PC-9 (cell line): ENCODE results near the gene CTNND1. TPM values are rescaled to one million over a fixed set of nuclear protein-coding genes. Genes with fewer than 3 reads are reported as not detected.

Experiments used
- BruUV-seq: library from RNA; stranded (reverse); fragments of 400-500 nt; replicated peaks from 2 replicates; lab custom pipeline; 2021; lab: Mats Ljungman, UMichigan
- CTCF ChIA-PET: fragments of 300-600 bp; sonication (Branson Sonifier 250); formaldehyde crosslinking; loops from one replicate; lab custom pipeline; 2022; ENCODE audit warnings: antibody characterized with exemption; lab: Charles Lee
- POLR2A ChIA-PET: fragments of 300-600 bp; sonication (Branson Sonifier 250); formaldehyde crosslinking; loops from one replicate; lab custom pipeline; 2022; ENCODE audit warnings: antibody characterized with exemption; ENCODE audit not compliant: unreplicated experiment; lab: Charles Lee
- DNase-seq, 2 experiments: peaks; one replicate each; pipeline versions ENCODE4 v3.0.0 to v3.0.0-alpha.2; 2015 to 2022; ENCODE audit warnings: mixed read lengths in 1 of 2
- H2AFZ ChIP-seq: fragments of 200-600 bp; sonication (generic); 2 replicates; pipeline ENCODE4 v1.8.1; 2017; ENCODE audit warnings: antibody characterized with exemption
- H3F3A ChIP-seq: fragments of 200-600 bp; sonication (generic); 2 replicates; pipeline ENCODE4 v1.8.1; 2017; ENCODE audit warnings: antibody characterized with exemption, mild to moderate bottlenecking, low read depth; ENCODE audit not compliant: insufficient read depth
- H3K27ac ChIP-seq: fragments of 200-600 bp; sonication (generic); 2 replicates; pipeline ENCODE4 v1.6.1; 2016; ENCODE audit warnings: mixed run types
- H3K27me3 ChIP-seq: fragments of 200-600 bp; sonication (generic); 2 replicates; pipeline ENCODE4 v1.6.1; 2016; ENCODE audit warnings: low read depth, mixed run types; ENCODE audit not compliant: insufficient read depth
- H3K36me3 ChIP-seq: fragments of 200-600 bp; sonication (generic); 2 replicates; pipeline ENCODE4 v1.6.1; 2016; ENCODE audit warnings: low read depth, mixed run types
- H3K4me1 ChIP-seq: fragments of 200-600 bp; sonication (generic); replicated peaks from 2 replicates; pipeline ENCODE4 v1.6.1; 2016; ENCODE audit warnings: mixed run types; ENCODE audit not compliant: insufficient read depth
- H3K4me2 ChIP-seq: fragments of 200-600 bp; sonication (generic); 2 replicates; pipeline ENCODE4 v1.6.1; 2017; ENCODE audit warnings: mixed run types
- H3K4me3 ChIP-seq: fragments of 200-600 bp; sonication (generic); 2 replicates; pipeline ENCODE4 v1.6.1; 2016; ENCODE audit warnings: mixed run types
- H3K79me2 ChIP-seq: fragments of 200-600 bp; sonication (generic); 2 replicates; pipeline ENCODE4 v1.6.1; 2017; ENCODE audit warnings: low read depth, mixed run types
- H3K9me2 ChIP-seq: fragments of 200-600 bp; sonication (generic); 2 replicates; pipeline ENCODE4 v1.8.1; 2017; ENCODE audit warnings: mild to moderate bottlenecking; ENCODE audit not compliant: insufficient read depth
- H3K9me3 ChIP-seq: fragments of 200-600 bp; sonication (generic); 2 replicates; pipeline ENCODE4 v1.8.1; 2016; ENCODE audit warnings: low read depth; ENCODE audit not compliant: insufficient read depth
- H4K20me1 ChIP-seq: fragments of 200-600 bp; sonication (generic); 2 replicates; pipeline ENCODE4 v1.8.1; 2017; ENCODE audit not compliant: insufficient read depth
- CTCF ChIP-seq: fragments of 200-600 bp; sonication (generic); conservative IDR thresholded peaks from 2 replicates; pipeline ENCODE4 v1.6.1; 2017; ENCODE audit warnings: mixed run types, antibody characterized with exemption, mild to moderate bottlenecking, moderate library complexity
- EZH2 ChIP-seq: fragments of 200-600 bp; sonication (generic); IDR thresholded peaks from 2 replicates; pipeline ENCODE4 v1.8.0; 2017; ENCODE audit warnings: antibody characterized with exemption, low read depth
- intact Hi-C: fragments of 100-400 bp; cut with micrococcal nuclease; formaldehyde crosslinking; loops from one replicate; pipeline ENCODE4 v1.10.0; 2022; ENCODE audit not compliant: unreplicated experiment
- total RNA-seq: library from RNA; stranded (reverse); gene quantifications from 2 replicates; pipeline ENCODE4 v1.2.3, GENCODE V29; 2021

Gene CTNND1
- total RNA-seq, 1 experiment from 2014 or later = 340 TPM

GRCh38 chr11:57758174-57758573 lies 3.4 kb upstream of the CTNND1 start:
- Histone ChIP-seq H3K4me1 (0 out of 2 replicates have a peak, but pooled peaks cover 4% of the 10 kb centered on the region), H3F3A (peaks cover 22% of the 10 kb centered on the region), H4K20me1 (peaks cover 7% of the 10 kb centered on the region; the same call in 1 of the 2 replicates), H3K36me3 (0 out of 2 replicates have a peak, but pooled peaks cover 4% of the 10 kb centered on the region), H3K4me3 (no peak overlapping the region), H3K79me2 (peaks cover 15% of the 10 kb centered on the region), H3K9me2 (no peaks in the 10 kb centered on the region), H3K27ac (no peak overlapping the region), H3K9me3 (no peaks in the 10 kb centered on the region), H3K4me2 (no peak overlapping the region), H2AFZ (no peak overlapping the region), H3K27me3 (no peaks in the 10 kb centered on the region)
- DNase-seq = no peak
- intact Hi-C loops = no loop called here
- ChIA-PET POLR2A (no interaction called here), CTCF (interaction anchor here (0.5 kb wide), 1 partner anchor 40 kb away, joined by 5 read pairs; no protein-coding TSS in a partner anchor)
- TF ChIP-seq EZH2 (no peak), CTCF (no peak)
- no TSS peak for BruUV-seq

GRCh38 chr11:57762235-57762861 lies 746 bp downstream of the CTNND1 start:
- peaks cover 42% of the 10 kb centered on the region for H4K20me1 ChIP-seq
- no peaks in the 10 kb centered on the region for H3K9me3 ChIP-seq
- POLR2A ChIA-PET = interaction anchor here (0.6 to 1.9 kb wide), 4 partner anchors 16 to 50 kb away, joined by 3 to 38 read pairs (median 9); partner anchors contain the start of gene MED19
- intact Hi-C loops = loop anchor here (2.0 kb wide), 1 partner anchor 22 kb away; the partner anchor contains the start of gene SELENOH
- no peaks in the 10 kb centered on the region for H3K27me3 ChIP-seq
- H2AFZ ChIP-seq = no peak overlapping the region
- DNase-seq = no peak
- peak overlapping the region; percentile 98 for H3K27ac ChIP-seq
- CTCF ChIA-PET = interaction anchor here (0.6 to 4.0 kb wide), 5 partner anchors 10 to 38 kb away, joined by 3 to 38 read pairs (median 6); partner anchors contain the start of gene BTBD18
- peaks cover 38% of the 10 kb centered on the region for H3K4me1 ChIP-seq
- TF ChIP-seq EZH2 (no peak), CTCF (no peak; the same call in 1 of the 2 replicates)
- H3K36me3 ChIP-seq = peaks cover 23% of the 10 kb centered on the region
- H3K9me2 ChIP-seq = no peaks in the 10 kb centered on the region
- peaks cover 57% of the 10 kb centered on the region for H3K79me2 ChIP-seq
- peak overlapping the region; percentile 87 for H3K4me2 ChIP-seq
- H3F3A ChIP-seq = peaks cover 22% of the 10 kb centered on the region
- BruUV-seq = TSS peak; percentile 57
- peak overlapping the region; percentile 100 for H3K4me3 ChIP-seq

GRCh38 chr11:57763568-57763967 lies 2.0 kb downstream of the CTNND1 start:
- Histone ChIP-seq H3K9me3 (no peaks in the 10 kb centered on the region), H3K4me1 (peaks cover 46% of the 10 kb centered on the region), H2AFZ (no peak overlapping the region), H3K4me2 (peak overlapping the region; percentile 87), H3K9me2 (no peaks in the 10 kb centered on the region), H3K27me3 (no peaks in the 10 kb centered on the region), H3K4me3 (peak overlapping the region; percentile 100), H3K27ac (peak overlapping the region; percentile 98), H3F3A (peaks cover 20% of the 10 kb centered on the region), H3K79me2 (peaks cover 69% of the 10 kb centered on the region), H4K20me1 (peaks cover 51% of the 10 kb centered on the region), H3K36me3 (peaks cover 25% of the 10 kb centered on the region)
- intact Hi-C loops = loop anchor here (2.0 kb wide), 1 partner anchor 23 kb away; the partner anchor contains the start of gene SELENOH
- no TSS peak for BruUV-seq
- ChIA-PET POLR2A (interaction anchor here (0.7 to 1.9 kb wide), 3 partner anchors 10 to 52 kb away, joined by 4 to 38 read pairs (median 9); partner anchors contain the start of gene MED19), CTCF (interaction anchor here (0.6 to 4.0 kb wide), 6 partner anchors 9 to 37 kb away, joined by 3 to 38 read pairs (median 8); partner anchors contain the start of gene BTBD18)
- no peak for TF ChIP-seq EZH2
- peak; percentile 55; the same call in 1 of the 2 replicates for TF ChIP-seq CTCF
- peak in 1 of 2 experiments; percentile 47 for DNase-seq
